ENCODE data around the gene QSOX1. TPM values are rescaled to one million over a fixed set of nuclear protein-coding genes. Genes with fewer than 3 reads are reported as not detected.

QSOX1 gene
- total and polyA plus RNA-seq, 7 experiments from 2014 or later: 9.3 to 55.6 (median 23.6) TPM

GRCh38 chr1:180234369-180235076 lies 79.9 kb downstream of the QSOX1 start:
- Histone ChIP-seq H3K4me3 (ENCODE audit: low read length) (no peak overlapping the region), H3K4me1 (ENCODE audit: control insufficient read depth in 2 of 2, insufficient read depth in 2 of 2, low read length in 2 of 2) (peaks cover 19 to 24% of the 10 kb centered on the region in 2 donors), H3K27ac (ENCODE audit: low read depth, low read length) (no peak overlapping the region), H3K27me3 (ENCODE audit: control insufficient read depth in 2 of 2, insufficient read depth in 2 of 2, low read length in 2 of 2) (peaks cover 26 to 49% of the 10 kb centered on the region in 2 donors), H3K36me3 (ENCODE audit: control insufficient read depth in 2 of 3, insufficient read depth in 3 of 3, low read length in 3 of 3) (no peaks in the 10 kb centered on the region), H3K9me3 (ENCODE audit: control insufficient read depth in 2 of 3, low read length in 3 of 3) (no peaks in the 10 kb centered on the region)
- DNase-seq: no peak
- H3K27ac Mint-ChIP-seq: peak overlapping the region in 2 of 9 donors; percentile 47 to 83
- intact Hi-C loops (cut with micrococcal nuclease): loop anchor here (5.0 to 10.0 kb wide), 2 partner anchors 243 to 400 kb away; partner anchors contain the start of gene XPR1 (in 1 of the 2)
- no peak for ATAC-seq
- H3K27me3 Mint-ChIP-seq: peaks cover 66 to 89% (median 75%) of the 10 kb centered on the region in 5 donors
- no peaks in the 10 kb centered on the region for H3K9me3 Mint-ChIP-seq
- peak overlapping the region in 8 of 10 donors; percentile 25 to 68 (median 56) for H3K4me3 Mint-ChIP-seq
- POLR2A ChIA-PET: no interaction called here
- H3K36me3 Mint-ChIP-seq: no peaks in the 10 kb centered on the region
- CTCF ChIA-PET: no interaction called here
- peaks cover 17 to 52% (median 38%) of the 10 kb centered on the region in 7 donors for H3K4me1 Mint-ChIP-seq

DNA sequence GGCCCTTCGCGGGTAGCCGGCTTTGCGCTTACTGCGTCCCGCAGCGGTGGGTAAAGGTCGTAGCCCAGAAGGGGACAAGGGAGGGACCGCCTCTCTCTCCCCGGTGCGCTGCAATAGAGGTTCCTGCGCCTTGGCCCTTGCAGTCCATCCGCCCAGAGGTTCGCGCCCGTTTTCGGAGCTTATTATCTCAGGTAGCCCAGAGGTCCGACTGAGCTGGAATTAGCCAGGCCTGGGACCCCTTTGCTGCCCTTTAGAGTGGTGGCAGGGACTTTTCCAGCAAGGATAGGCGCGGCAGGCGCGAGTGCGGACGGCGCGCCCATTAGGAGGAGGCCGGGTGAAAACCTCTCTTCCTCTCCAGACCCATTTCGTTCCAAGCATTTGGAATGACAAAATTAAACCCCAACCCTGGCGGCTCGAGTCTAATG lies 80.4 kb downstream of the QSOX1 start:
- Mint-ChIP-seq H3K27me3 (peaks cover 71 to 94% (median 80%) of the 10 kb centered on the region in 5 donors), H3K36me3 (no peaks in the 10 kb centered on the region), H3K9me3 (peaks cover 0 to 2% (median 0%) of the 10 kb centered on the region in 11 donors), H3K4me1 (peaks cover 17 to 52% (median 38%) of the 10 kb centered on the region in 7 donors), H3K4me3 (peak overlapping the region in 6 of 10 donors; percentile 25 to 68 (median 59)), H3K27ac (peak overlapping the region in 1 of 9 donors; percentile 83)
- H3K4me1 ChIP-seq (ENCODE audit: control insufficient read depth in 2 of 2, insufficient read depth in 2 of 2, low read length in 2 of 2): peaks cover 19 to 24% of the 10 kb centered on the region in 2 donors
- intact Hi-C loops (cut with micrococcal nuclease): loop anchor here (5.0 to 10.0 kb wide), 2 partner anchors 242 to 400 kb away; partner anchors contain the start of gene XPR1 (in 1 of the 2)
- no peak overlapping the region for H3K27ac ChIP-seq (ENCODE audit: low read depth, low read length)
- ATAC-seq: no peak
- no peak overlapping the region for H3K4me3 ChIP-seq (ENCODE audit: low read length)
- CTCF ChIA-PET: no interaction called here
- no peak for DNase-seq
- no peaks in the 10 kb centered on the region for H3K9me3 ChIP-seq (ENCODE audit: control insufficient read depth in 2 of 3, low read length in 3 of 3)
- H3K27me3 ChIP-seq (ENCODE audit: control insufficient read depth in 2 of 2, insufficient read depth in 2 of 2, low read length in 2 of 2): peaks cover 26 to 49% of the 10 kb centered on the region in 2 donors
- H3K36me3 ChIP-seq (ENCODE audit: control insufficient read depth in 2 of 3, insufficient read depth in 3 of 3, low read length in 3 of 3): no peaks in the 10 kb centered on the region
- POLR2A ChIA-PET: no interaction called here

DNA sequence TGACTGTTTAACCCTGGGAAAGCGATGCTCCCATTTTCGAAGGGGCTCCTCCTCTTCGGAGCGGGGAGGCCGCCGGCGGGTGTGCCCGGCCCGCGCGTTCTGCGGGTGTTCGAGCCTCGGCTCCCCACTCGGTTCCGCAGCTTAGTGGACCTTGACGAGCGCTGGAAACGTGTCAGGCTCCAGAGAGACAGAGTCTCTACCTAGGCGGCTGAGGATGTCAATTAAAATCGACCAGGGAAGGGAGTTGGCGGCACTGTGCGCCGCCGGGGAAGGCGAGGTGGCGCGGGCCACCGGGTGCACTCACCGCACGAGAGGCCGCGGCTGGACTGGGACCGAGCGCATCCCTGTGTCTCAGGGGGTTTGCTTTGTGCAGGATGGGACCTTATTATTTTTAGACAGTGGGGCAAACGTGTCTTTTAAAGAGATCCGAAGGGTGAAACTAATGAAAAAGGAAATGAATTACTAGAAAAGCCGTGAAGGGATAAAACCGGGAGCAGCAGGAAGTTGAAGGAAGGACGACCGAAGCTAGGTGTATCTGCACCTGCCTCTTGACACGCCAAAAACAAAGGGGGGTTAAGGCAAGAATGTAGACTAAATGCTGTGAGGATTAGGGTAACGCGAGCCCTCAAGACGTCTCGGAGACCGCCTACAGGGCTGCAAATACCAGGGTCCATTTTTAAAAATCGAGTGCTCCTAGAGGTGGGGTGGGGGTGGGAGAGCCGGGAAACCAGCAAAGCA lies 81.0 kb downstream of the QSOX1 start:
- Histone ChIP-seq H3K27ac (ENCODE audit: low read depth, low read length) (no peak overlapping the region), H3K9me3 (ENCODE audit: control insufficient read depth in 2 of 3, low read length in 3 of 3) (no peaks in the 10 kb centered on the region), H3K4me1 (ENCODE audit: control insufficient read depth in 2 of 2, insufficient read depth in 2 of 2, low read length in 2 of 2) (peaks cover 17 to 21% of the 10 kb centered on the region in 2 donors), H3K36me3 (ENCODE audit: control insufficient read depth in 2 of 3, insufficient read depth in 3 of 3, low read length in 3 of 3) (no peaks in the 10 kb centered on the region), H3K4me3 (ENCODE audit: low read length) (no peak overlapping the region), H3K27me3 (ENCODE audit: control insufficient read depth in 2 of 2, insufficient read depth in 2 of 2, low read length in 2 of 2) (peaks cover 26 to 47% of the 10 kb centered on the region in 2 donors)
- POLR2A ChIA-PET: no interaction called here
- DNase-seq: no peak
- H3K4me1 Mint-ChIP-seq: peaks cover 15 to 52% (median 38%) of the 10 kb centered on the region in 7 donors
- no peaks in the 10 kb centered on the region for H3K36me3 Mint-ChIP-seq
- H3K27ac Mint-ChIP-seq: peak overlapping the region in 1 of 9 donors; percentile 16
- ATAC-seq: no peak
- H3K4me3 Mint-ChIP-seq: peak overlapping the region in 7 of 10 donors; percentile 15 to 68 (median 50)
- peaks cover 0 to 2% (median 0%) of the 10 kb centered on the region in 11 donors for H3K9me3 Mint-ChIP-seq
- peaks cover 77 to 96% (median 82%) of the 10 kb centered on the region in 5 donors for H3K27me3 Mint-ChIP-seq
- CTCF ChIA-PET: interaction anchor here (1.0 kb wide), 1 partner anchor 17 kb away, joined by 3 read pairs; no protein-coding TSS in a partner anchor
- intact Hi-C loops (cut with micrococcal nuclease): loop anchor here (5.0 to 10.0 kb wide), 2 partner anchors 242 to 399 kb away; partner anchors contain the start of gene XPR1 (in 1 of the 2)

GRCh38 chr1:180236698-180237509 lies 82.2 kb downstream of the QSOX1 start:
- H3K4me3 ChIP-seq (ENCODE audit: low read length): no peak overlapping the region
- peaks cover 24 to 44% of the 10 kb centered on the region in 2 donors for H3K27me3 ChIP-seq (ENCODE audit: control insufficient read depth in 2 of 2, insufficient read depth in 2 of 2, low read length in 2 of 2)
- peaks cover 11 to 47% (median 30%) of the 10 kb centered on the region in 7 donors for H3K4me1 Mint-ChIP-seq
- DNase-seq (no peak), ATAC-seq (no peak)
- H3K27me3 Mint-ChIP-seq: peaks cover 81 to 96% (median 90%) of the 10 kb centered on the region in 5 donors
- peak overlapping the region in 1 of 9 donors; percentile 11 for H3K27ac Mint-ChIP-seq
- H3K36me3 Mint-ChIP-seq: no peaks in the 10 kb centered on the region
- no peak overlapping the region for H3K27ac ChIP-seq (ENCODE audit: low read depth, low read length)
- H3K9me3 Mint-ChIP-seq: peaks cover 0 to 2% (median 0%) of the 10 kb centered on the region in 11 donors
- peak overlapping the region in 4 of 10 donors; percentile 0 to 68 (median 61) for H3K4me3 Mint-ChIP-seq
- intact Hi-C loops (cut with micrococcal nuclease): loop anchor here (5.0 to 10.0 kb wide), 2 partner anchors 240 to 398 kb away; partner anchors contain the start of gene XPR1 (in 1 of the 2)
- ChIA-PET CTCF (interaction anchor here (1.0 kb wide), 1 partner anchor 16 kb away, joined by 3 read pairs; no protein-coding TSS in a partner anchor), POLR2A (no interaction called here)
- no peaks in the 10 kb centered on the region for H3K9me3 ChIP-seq (ENCODE audit: control insufficient read depth in 2 of 3, low read length in 3 of 3)
- H3K4me1 ChIP-seq (ENCODE audit: control insufficient read depth in 2 of 2, insufficient read depth in 2 of 2, low read length in 2 of 2): peaks cover 6 to 15% of the 10 kb centered on the region in 2 donors
- H3K36me3 ChIP-seq (ENCODE audit: control insufficient read depth in 2 of 3, insufficient read depth in 3 of 3, low read length in 3 of 3): no peaks in the 10 kb centered on the region

GRCh38 chr1:180237869-180238476 lies 83.3 kb downstream of the QSOX1 start:
- no peak overlapping the region for H3K27ac Mint-ChIP-seq
- Histone ChIP-seq H3K4me1 (ENCODE audit: control insufficient read depth in 2 of 2, insufficient read depth in 2 of 2, low read length in 2 of 2) (peaks cover 6 to 12% of the 10 kb centered on the region in 2 donors), H3K27ac (ENCODE audit: low read depth, low read length) (no peak overlapping the region), H3K4me3 (ENCODE audit: low read length) (no peak overlapping the region), H3K36me3 (ENCODE audit: control insufficient read depth in 2 of 3, insufficient read depth in 3 of 3, low read length in 3 of 3) (no peaks in the 10 kb centered on the region), H3K9me3 (ENCODE audit: control insufficient read depth in 2 of 3, low read length in 3 of 3) (no peaks in the 10 kb centered on the region), H3K27me3 (ENCODE audit: control insufficient read depth in 2 of 2, insufficient read depth in 2 of 2, low read length in 2 of 2) (peaks cover 20 to 35% of the 10 kb centered on the region in 2 donors)
- H3K27me3 Mint-ChIP-seq: peaks cover 82 to 96% (median 88%) of the 10 kb centered on the region in 5 donors
- ChIA-PET CTCF (no interaction called here), POLR2A (no interaction called here)
- no peaks in the 10 kb centered on the region for H3K36me3 Mint-ChIP-seq
- H3K4me1 Mint-ChIP-seq: peaks cover 7 to 37% (median 26%) of the 10 kb centered on the region in 7 donors
- ATAC-seq (no peak), DNase-seq (no peak)
- H3K9me3 Mint-ChIP-seq: peaks cover 0 to 2% (median 0%) of the 10 kb centered on the region in 11 donors
- H3K4me3 Mint-ChIP-seq: no peak overlapping the region
- intact Hi-C loops (cut with micrococcal nuclease): loop anchor here (5.0 to 10.0 kb wide), 2 partner anchors 239 to 397 kb away; partner anchors contain the start of gene XPR1 (in 1 of the 2)

All from naive thymus-derived CD4-positive, alpha-beta T cell (primary cell).